GM13977 (cell line): ENCODE data around the gene SLC30A4.

Experiments
- DNase-seq: peaks from one replicate; pipeline ENCODE4 v3.0.0; 2012; ENCODE audit warnings: low spot score
- CTCF ChIP-seq: IDR thresholded peaks from 2 replicates; pipeline ENCODE4 v1.5.1; 2012; ENCODE audit warnings: mild to moderate bottlenecking, control low read depth; ENCODE audit not compliant: insufficient read depth; ENCODE audit errors: extremely low read depth, missing control alignments
- in situ Hi-C: fragments of 300-500 bp; cut with MboI; formaldehyde crosslinking; loops from one replicate; pipeline ENCODE4 v1.12.0; 2022; ENCODE audit warnings: low sequenced_read_pairs, low pct_unique_long_range_greater_than_20kb, mixed read lengths, inconsistent platforms; ENCODE audit not compliant: unreplicated experiment

The SLC30A4 gene

GRCh38 chr15:45522328-45523165 is at the start of gene SLC30A4:
Gene SLC30A4, minus strand, starts transcription at chr15:45522755. Its CDS starts 401 bp downstream, at chr15:45522354.
- in situ Hi-C loops: no loop called here
- DNase-seq: peak; percentile 88
- TF ChIP-seq CTCF: peak; percentile 52

- in situ Hi-C loops: no loop called here
- no peak for TF ChIP-seq CTCF
- no peak for DNase-seq
Observed at GRCh38 chr15:45555934-45556608, 33.5 kb upstream of the SLC30A4 start.

GRCh38 chr15:45551676-45552075 is 29.1 kb upstream of the SLC30A4 start:
- no peak for DNase-seq
- TF ChIP-seq CTCF: no peak
- in situ Hi-C loops: no loop called here

GRCh38 chr15:45550436-45550835 is 27.9 kb upstream of the SLC30A4 start:
- in situ Hi-C loops: no loop called here
- no peak for TF ChIP-seq CTCF
- no peak for DNase-seq

GRCh38 chr15:45549541-45550220 is 27.1 kb upstream of the SLC30A4 start:
- no peak for TF ChIP-seq CTCF
- in situ Hi-C loops: no loop called here
- DNase-seq: no peak

GRCh38 chr15:45548753-45549520 is 26.4 kb upstream of the SLC30A4 start:
- no peak for DNase-seq
- no peak for TF ChIP-seq CTCF
- in situ Hi-C loops: no loop called here
